ENCODE data around the gene AP4E1.

DNA sequence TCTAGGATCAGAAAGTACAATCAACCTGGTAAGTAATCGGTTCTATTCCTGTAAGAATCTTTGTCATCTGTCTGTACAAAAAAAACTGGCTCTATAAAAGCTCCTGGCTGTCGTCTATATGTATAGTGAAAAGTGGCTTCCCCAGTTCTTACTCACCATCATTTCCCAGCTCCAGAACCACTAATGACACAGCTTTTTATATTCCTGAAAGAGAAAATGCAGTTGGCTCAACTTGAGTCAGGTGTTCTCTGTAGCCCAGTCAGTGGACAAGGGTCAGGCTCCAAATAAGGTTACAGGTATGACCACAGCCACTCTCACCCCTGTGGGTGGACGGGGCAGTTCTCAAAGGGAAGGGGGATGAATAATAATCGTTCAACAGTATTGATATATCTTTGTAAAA lies 85.1 kb downstream of the AP4E1 start:
- TF ChIP-seq, protein P1, sequence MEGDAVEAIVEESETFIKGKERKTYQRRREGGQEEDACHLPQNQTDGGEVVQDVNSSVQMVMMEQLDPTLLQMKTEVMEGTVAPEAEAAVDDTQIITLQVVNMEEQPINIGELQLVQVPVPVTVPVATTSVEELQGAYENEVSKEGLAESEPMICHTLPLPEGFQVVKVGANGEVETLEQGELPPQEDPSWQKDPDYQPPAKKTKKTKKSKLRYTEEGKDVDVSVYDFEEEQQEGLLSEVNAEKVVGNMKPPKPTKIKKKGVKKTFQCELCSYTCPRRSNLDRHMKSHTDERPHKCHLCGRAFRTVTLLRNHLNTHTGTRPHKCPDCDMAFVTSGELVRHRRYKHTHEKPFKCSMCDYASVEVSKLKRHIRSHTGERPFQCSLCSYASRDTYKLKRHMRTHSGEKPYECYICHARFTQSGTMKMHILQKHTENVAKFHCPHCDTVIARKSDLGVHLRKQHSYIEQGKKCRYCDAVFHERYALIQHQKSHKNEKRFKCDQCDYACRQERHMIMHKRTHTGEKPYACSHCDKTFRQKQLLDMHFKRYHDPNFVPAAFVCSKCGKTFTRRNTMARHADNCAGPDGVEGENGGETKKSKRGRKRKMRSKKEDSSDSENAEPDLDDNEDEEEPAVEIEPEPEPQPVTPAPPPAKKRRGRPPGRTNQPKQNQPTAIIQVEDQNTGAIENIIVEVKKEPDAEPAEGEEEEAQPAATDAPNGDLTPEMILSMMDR (conservative IDR thresholded peaks at IDR 0.05; ENCODE audit: low read length) = no peak
- TF ChIP-seq EZH2phosphoT487 (IDR thresholded peaks at IDR 0.05; ENCODE audit: borderline replicate concordance, low read depth, low read length) = no peak

Data from OCI-LY7 (cell line).